Bone marrow (tissue), 2 donors: Measurements from ENCODE around the gene TMEM204.

ENCODE experiments used
- DNase-seq, 2 donors: peaks; one replicate each; lab custom pipeline; 2025; lab: John Stamatoyannopoulos, UW

Gene TMEM204

GRCh38 chr16:1538804-1539520 lies 5.5 kb downstream of the TMEM204 start:
- DNase-seq, result no peak

DNA sequence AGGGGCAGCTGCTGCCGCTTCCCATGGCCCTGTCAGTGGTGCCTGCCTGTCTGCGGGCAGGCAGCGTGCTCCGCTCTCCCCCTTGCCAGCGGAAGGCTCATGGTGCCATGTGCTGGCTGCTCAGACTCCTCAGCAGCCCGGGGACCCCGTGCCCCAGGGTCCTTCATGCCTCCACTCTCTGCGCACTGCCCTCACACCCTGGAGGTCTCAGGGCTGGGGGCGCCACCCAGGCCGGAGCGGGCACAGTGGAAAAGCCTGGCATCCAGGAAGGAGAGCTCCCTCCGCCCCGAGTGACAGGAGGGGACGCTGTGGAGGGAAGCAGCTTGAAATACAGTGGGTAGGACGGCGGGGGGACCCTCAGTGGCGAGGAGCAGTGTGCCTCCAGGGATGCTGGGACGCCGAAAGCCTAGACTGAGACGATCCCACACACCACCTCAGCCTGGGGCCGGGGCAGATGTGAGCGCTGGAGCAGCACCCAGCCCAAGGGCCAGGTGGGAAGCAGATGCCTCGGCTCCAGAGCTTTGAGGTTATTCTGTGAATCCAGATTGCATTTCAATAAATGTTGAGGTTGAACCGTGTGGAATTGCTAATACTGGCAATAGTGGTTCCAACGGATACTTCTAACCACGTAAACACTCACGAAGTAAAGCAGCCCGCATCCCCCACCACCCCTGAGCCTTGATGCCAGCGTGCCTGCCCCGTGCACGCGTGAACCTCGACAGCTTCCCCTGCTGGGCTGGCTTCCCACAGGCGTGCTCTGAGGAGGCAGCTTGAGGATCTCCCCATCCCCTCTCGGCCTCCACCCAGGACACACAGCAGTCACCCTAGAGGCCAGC lies 6.5 kb downstream of the TMEM204 start:
- DNase-seq, result no peak

DNA sequence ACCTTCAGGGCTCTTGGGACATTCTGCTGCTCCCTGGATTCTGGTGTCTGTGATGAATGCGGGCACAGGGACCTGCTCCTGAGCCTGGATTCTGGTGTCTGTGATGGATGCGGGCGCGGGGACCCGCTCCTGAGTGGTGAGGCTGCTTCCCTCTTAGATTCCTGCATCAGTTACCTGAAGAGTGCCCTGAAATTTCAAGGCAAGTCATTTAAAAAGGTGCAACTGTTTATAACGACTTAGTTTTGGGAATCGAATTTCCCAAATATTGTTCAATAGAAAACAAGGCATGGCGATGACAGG lies 7.0 kb downstream of the TMEM204 start:
- DNase-seq, result no peak

GRCh38 chr16:1541293-1542165 lies 8.1 kb downstream of the TMEM204 start:
- DNase-seq, result no peak

DNA sequence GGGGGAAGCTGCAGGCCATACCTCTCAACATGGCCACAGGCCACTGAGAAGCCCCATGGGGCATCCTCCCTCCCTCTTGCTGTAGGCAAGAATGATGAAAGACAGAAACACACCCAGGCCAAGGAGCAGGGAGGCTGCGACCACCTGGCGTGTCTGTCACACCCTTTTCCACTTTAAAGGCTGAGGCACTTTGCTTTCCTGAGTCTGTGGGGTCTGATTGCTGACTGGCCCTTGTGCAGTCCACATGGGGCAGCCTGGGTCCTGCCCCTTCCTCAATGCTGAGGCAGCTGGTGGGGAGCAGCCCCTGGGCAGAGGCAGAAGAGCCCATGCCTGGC lies 8.7 kb downstream of the TMEM204 start:
- DNase-seq, result no peak

GRCh38 chr16:1542533-1542932 lies 9.1 kb downstream of the TMEM204 start:
- DNase-seq, result no peak

GRCh38 chr16:1543085-1543896 lies 9.8 kb downstream of the TMEM204 start:
- peak; percentile 43 to 58 for DNase-seq

GRCh38 chr16:1545044-1546040 lies 11.9 kb downstream of the TMEM204 start:
- DNase-seq, result no peak

GRCh38 chr16:1546430-1546829 lies 13.0 kb downstream of the TMEM204 start:
- no peak for DNase-seq

- no peak for DNase-seq
Observed at GRCh38 chr16:1548233-1548632, 14.8 kb downstream of the TMEM204 start.

- no peak for DNase-seq
Observed at GRCh38 chr16:1548727-1549126, 15.3 kb downstream of the TMEM204 start.

- DNase-seq, result no peak
Observed at GRCh38 chr16:1550069-1550468, 16.6 kb downstream of the TMEM204 start.

GRCh38 chr16:1550696-1551095 lies 17.2 kb downstream of the TMEM204 start:
- DNase-seq, result no peak

- no peak for DNase-seq
Observed at GRCh38 chr16:1551166-1551565, 17.7 kb downstream of the TMEM204 start.

DNA sequence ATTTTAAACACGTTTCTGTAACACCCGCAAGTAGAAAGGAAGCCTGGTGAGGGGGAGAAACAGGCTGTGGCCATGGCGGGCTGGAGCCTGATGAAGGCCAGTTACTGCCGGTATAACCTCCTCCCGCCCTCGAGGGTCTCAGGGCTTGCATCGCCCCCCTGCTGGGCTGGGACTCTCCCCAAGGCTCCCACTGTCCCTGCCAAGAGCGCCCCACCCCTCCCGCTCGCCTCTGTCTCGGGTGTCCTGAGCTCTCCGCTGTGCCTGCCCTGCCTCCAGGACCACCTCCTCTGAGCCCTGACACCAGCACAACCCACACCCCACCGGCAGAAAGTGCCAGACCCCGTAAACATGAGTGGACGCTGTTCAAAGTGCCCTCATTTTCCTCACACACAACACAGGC lies 18.7 kb downstream of the TMEM204 start:
- no peak for DNase-seq

DNA sequence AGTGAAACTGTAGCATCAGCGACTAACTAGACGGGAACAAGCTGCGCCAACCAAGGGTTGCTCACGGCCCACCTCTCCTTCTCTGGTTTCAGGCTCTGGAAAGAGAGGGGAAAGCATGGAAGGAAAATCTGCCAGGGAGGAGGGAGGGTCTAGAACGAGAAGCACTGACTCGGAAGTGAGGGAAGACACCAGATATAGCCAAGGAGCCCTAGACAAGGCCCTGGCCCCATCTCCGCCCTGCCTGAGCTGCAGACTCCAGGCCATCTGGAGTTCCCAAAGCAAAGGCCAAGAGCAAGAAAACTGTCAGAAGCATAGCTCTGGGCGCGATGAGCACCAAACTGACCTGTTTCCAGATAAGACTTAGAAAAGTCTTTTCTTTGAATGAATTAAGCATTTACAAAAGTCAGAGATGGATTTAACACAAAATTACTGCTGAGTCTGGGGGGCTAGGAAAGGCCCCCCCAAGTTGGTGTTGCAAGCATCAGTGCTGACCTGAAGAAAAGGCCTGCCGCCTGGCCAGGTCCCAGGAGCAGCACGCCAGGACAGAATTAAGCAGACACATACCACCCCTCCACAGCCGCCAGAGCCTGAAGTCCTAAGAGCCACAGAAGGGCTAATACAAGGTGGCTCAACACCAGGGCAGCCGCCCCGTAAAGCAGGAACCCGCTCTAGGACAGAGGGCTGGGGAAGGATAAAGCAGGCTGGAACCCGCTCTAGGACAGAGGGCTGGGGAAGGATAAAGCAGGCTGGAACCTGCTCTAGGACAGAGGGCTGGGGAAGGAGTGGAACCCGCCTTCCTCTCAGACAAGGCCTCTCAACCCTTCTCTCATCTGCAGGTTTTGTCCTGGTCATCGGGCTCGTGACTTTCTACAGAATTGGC lies 20.7 kb downstream of the TMEM204 start:
- DNase-seq, result no peak

- no peak for DNase-seq
Observed at GRCh38 chr16:1554826-1555445, 21.5 kb downstream of the TMEM204 start.

DNA sequence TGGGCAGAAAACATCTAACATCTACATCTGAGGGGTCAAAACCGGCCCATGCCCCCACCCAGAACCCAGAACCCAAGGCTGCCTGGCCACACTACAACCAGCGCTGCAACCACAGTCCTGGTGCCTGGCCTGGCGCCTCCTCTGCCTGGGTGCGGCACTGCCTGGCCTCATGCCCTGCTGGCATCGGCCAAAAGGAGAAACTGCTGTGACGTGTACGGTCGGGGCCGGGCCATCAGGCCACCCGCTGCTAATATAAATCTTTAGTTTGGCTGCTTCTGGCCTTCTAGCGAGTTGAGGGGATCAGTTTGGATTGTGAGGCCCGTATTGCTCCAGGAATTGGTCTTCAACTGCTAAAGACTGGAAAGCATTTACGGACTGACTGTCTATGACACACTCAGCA lies 22.8 kb downstream of the TMEM204 start:
- DNase-seq, result no peak

- DNase-seq, result no peak
Observed at GRCh38 chr16:1557074-1557473, 23.6 kb downstream of the TMEM204 start.
